HL-60 (cell line): Measurements from ENCODE around the gene NEU4.

Source experiments
- GABPA ChIP-seq: IDR thresholded peaks from 2 replicates; pipeline ENCODE4 v1.6.1; 2012; ENCODE audit warnings: low read depth
- POLR2AphosphoS5 ChIP-seq: IDR thresholded peaks from 2 replicates; pipeline ENCODE4 v1.6.1; 2012; ENCODE audit warnings: low read depth
- SPI1 ChIP-seq: IDR thresholded peaks from 2 replicates; pipeline ENCODE4 v1.6.1; 2012; ENCODE audit warnings: low read depth, mild to moderate bottlenecking, borderline replicate concordance
- TF ChIP-seq, protein P1 (sequence below): IDR thresholded peaks from one replicate; pipeline ENCODE4 v1.5.1; 2011; ENCODE audit warnings: low read length, control low read depth, inconsistent platforms; ENCODE audit not compliant: insufficient read depth
- TF ChIP-seq, protein P2 (sequence below): IDR thresholded peaks from 2 replicates; pipeline ENCODE4 v1.6.1; 2012; ENCODE audit warnings: low read depth; ENCODE audit not compliant: insufficient replicate concordance

DNA sequence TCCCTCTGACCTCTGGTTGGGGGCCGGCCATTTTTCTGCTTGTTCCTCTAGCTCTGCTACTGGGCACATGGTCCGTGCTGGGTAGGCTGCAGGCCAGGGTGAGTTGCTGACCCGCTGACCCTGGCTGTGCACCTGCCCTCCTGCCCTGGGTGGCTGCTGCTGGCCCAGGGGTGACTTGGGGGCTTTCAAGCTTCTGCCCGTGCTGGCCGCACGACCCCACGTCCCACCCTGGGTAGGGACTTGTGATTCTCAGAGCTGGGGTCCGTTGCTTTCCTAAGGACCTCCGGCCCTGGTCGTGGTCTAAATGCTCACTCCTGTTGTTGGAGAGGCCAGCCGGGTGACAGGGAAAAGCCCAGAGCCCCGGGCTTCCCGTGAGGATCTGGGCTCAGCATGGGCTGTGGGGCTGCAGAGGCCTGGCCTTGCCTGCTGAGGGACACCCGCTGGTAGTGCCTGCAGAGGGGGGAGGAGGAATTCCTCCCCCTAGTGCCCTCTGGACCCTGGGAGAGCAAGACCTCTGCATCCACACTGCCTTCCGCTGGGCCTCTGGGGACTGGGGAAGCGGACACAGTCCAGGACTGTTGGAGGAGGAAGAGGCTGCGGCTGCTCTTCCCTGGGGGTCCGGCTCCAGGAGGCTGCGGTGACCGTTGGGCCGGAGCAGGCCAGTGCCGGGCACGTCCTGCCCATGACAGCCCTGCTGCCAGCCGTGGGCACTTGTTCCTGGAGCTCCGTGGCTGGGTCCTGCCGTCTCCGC, 38.6 kb upstream of the NEU4 start:
- TF ChIP-seq, protein P1, sequence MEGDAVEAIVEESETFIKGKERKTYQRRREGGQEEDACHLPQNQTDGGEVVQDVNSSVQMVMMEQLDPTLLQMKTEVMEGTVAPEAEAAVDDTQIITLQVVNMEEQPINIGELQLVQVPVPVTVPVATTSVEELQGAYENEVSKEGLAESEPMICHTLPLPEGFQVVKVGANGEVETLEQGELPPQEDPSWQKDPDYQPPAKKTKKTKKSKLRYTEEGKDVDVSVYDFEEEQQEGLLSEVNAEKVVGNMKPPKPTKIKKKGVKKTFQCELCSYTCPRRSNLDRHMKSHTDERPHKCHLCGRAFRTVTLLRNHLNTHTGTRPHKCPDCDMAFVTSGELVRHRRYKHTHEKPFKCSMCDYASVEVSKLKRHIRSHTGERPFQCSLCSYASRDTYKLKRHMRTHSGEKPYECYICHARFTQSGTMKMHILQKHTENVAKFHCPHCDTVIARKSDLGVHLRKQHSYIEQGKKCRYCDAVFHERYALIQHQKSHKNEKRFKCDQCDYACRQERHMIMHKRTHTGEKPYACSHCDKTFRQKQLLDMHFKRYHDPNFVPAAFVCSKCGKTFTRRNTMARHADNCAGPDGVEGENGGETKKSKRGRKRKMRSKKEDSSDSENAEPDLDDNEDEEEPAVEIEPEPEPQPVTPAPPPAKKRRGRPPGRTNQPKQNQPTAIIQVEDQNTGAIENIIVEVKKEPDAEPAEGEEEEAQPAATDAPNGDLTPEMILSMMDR, result no peak
- TF ChIP-seq POLR2AphosphoS5, result no peak
- TF ChIP-seq, protein P2, sequence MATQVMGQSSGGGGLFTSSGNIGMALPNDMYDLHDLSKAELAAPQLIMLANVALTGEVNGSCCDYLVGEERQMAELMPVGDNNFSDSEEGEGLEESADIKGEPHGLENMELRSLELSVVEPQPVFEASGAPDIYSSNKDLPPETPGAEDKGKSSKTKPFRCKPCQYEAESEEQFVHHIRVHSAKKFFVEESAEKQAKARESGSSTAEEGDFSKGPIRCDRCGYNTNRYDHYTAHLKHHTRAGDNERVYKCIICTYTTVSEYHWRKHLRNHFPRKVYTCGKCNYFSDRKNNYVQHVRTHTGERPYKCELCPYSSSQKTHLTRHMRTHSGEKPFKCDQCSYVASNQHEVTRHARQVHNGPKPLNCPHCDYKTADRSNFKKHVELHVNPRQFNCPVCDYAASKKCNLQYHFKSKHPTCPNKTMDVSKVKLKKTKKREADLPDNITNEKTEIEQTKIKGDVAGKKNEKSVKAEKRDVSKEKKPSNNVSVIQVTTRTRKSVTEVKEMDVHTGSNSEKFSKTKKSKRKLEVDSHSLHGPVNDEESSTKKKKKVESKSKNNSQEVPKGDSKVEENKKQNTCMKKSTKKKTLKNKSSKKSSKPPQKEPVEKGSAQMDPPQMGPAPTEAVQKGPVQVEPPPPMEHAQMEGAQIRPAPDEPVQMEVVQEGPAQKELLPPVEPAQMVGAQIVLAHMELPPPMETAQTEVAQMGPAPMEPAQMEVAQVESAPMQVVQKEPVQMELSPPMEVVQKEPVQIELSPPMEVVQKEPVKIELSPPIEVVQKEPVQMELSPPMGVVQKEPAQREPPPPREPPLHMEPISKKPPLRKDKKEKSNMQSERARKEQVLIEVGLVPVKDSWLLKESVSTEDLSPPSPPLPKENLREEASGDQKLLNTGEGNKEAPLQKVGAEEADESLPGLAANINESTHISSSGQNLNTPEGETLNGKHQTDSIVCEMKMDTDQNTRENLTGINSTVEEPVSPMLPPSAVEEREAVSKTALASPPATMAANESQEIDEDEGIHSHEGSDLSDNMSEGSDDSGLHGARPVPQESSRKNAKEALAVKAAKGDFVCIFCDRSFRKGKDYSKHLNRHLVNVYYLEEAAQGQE, result no peak
- no peak for TF ChIP-seq SPI1
- no peak for TF ChIP-seq GABPA
